ENCODE results near the gene ADIPOQ. TPM values are rescaled to one million over a fixed set of nuclear protein-coding genes. Genes with fewer than 3 reads are reported as not detected.
A peak's percentile ranks its signal among the peaks of the same experiment; 100 is the strongest.
"Not testable (repeated sequence)": the region's sequence is repeated elsewhere in the genome, so short reads cannot be mapped to it uniquely, and the experiment has no call there.

ADIPOQ gene
- polyA plus RNA-seq, 12 donors = 0.03 to 0.12 (median 0.07) TPM; not detected in 7

- DNase-seq = no peak
These were observed 16.0 kb upstream of the ADIPOQ start for GRCh38 chr3:186826410-186826975.

GRCh38 chr3:186826976-186827857, 15.3 kb upstream of the ADIPOQ start:
- DNase-seq = peak; percentile 78

GRCh38 chr3:186828340-186828739, 14.2 kb upstream of the ADIPOQ start:
- no peak for DNase-seq

- DNase-seq = no peak
These were observed 10.7 kb upstream of the ADIPOQ start for GRCh38 chr3:186831798-186832197.

GRCh38 chr3:186832276-186832675, 10.2 kb upstream of the ADIPOQ start:
- DNase-seq = no peak

- no peak for DNase-seq
These were observed 2.5 kb upstream of the ADIPOQ start for GRCh38 chr3:186839874-186840641.

GRCh38 chr3:186841620-186842019, 890 bp upstream of the ADIPOQ start:
- DNase-seq = no peak

- no peak for DNase-seq
These were observed 526 bp downstream of the ADIPOQ start for GRCh38 chr3:186843039-186843432.

GRCh38 chr3:186844908-186845307, 2.4 kb downstream of the ADIPOQ start:
- no peak for DNase-seq

- DNase-seq = no peak
These were observed 3.2 kb downstream of the ADIPOQ start for GRCh38 chr3:186845756-186846155.

- no peak for DNase-seq
These were observed 4.9 kb downstream of the ADIPOQ start for GRCh38 chr3:186847437-186847836.

- no peak for DNase-seq
These were observed 7.0 kb downstream of the ADIPOQ start for GRCh38 chr3:186849374-186849975.

GRCh38 chr3:186851835-186852234, 9.3 kb downstream of the ADIPOQ start:
- DNase-seq = not testable (repeated sequence)

GRCh38 chr3:186852994-186853393, 10.5 kb downstream of the ADIPOQ start:
- DNase-seq = no peak

- no peak for DNase-seq
These were observed 11.6 kb downstream of the ADIPOQ start for GRCh38 chr3:186854146-186854545.

GRCh38 chr3:186854954-186855353, 12.4 kb downstream of the ADIPOQ start:
- no peak for DNase-seq

- DNase-seq = no peak
These were observed 15.2 kb downstream of the ADIPOQ start for GRCh38 chr3:186857743-186858142.

- not testable (repeated sequence) for DNase-seq
These were observed 22.8 kb downstream of the ADIPOQ start for GRCh38 chr3:186865215-186865853.

- not testable (repeated sequence) for DNase-seq
These were observed 23.6 kb downstream of the ADIPOQ start for GRCh38 chr3:186866095-186866494.

- DNase-seq = no peak
These were observed 27.0 kb downstream of the ADIPOQ start for GRCh38 chr3:186869253-186870100.
